ACC112 (cell line): Measurements from ENCODE around the gene TCF7L2.
A peak's percentile ranks its signal among the peaks of the same experiment; 100 is the strongest.

Experiments used
- H2AFZ ChIP-seq: fragments of 200-600 bp; sonication (generic); one replicate; pipeline ENCODE4 v1.6.0; 2017; ENCODE audit warnings: antibody characterized with exemption, low read length; ENCODE audit not compliant: unreplicated experiment
- H3K27ac ChIP-seq: fragments of 200-600 bp; sonication (generic); 2 replicates; pipeline ENCODE4 v1.5.1; 2014; ENCODE audit warnings: low read depth, mild to moderate bottlenecking, antibody characterized with exemption, low read length, moderate library complexity
- H3K27me3 ChIP-seq: fragments of 200-600 bp; sonication (generic); 2 replicates; pipeline ENCODE4 v1.6.1; 2014; ENCODE audit warnings: mild to moderate bottlenecking, antibody characterized with exemption, low read length, moderate library complexity, mixed read lengths; ENCODE audit not compliant: insufficient read depth
- H3K36me3 ChIP-seq: fragments of 200-600 bp; sonication (generic); 2 replicates; pipeline ENCODE4 v1.6.1; 2016; ENCODE audit warnings: mild to moderate bottlenecking, antibody characterized with exemption, low read length, moderate library complexity, mixed read lengths; ENCODE audit not compliant: insufficient read depth
- H3K4me1 ChIP-seq: fragments of 200-600 bp; sonication (generic); one replicate; pipeline ENCODE4 v1.6.1; 2016; ENCODE audit warnings: low read length, mixed read lengths; ENCODE audit not compliant: insufficient read depth, unreplicated experiment, control insufficient read depth
- H3K4me3 ChIP-seq: fragments of 200-600 bp; sonication (generic); 2 replicates; pipeline ENCODE4 v1.5.1; 2014; ENCODE audit warnings: mild to moderate bottlenecking, low read depth, low read length
- H3K79me2 ChIP-seq: fragments of 200-600 bp; sonication (generic); one replicate; pipeline ENCODE4 v1.6.0; 2016; ENCODE audit warnings: low read length; ENCODE audit not compliant: control insufficient read depth, unreplicated experiment, insufficient read depth

TCF7L2 gene

GRCh38 chr10:112946649-112947048 lies 3.4 kb upstream of the TCF7L2 start:
- Histone ChIP-seq H3K27me3 (no peaks in the 10 kb centered on the region), H3K79me2 (peaks cover 8% of the 10 kb centered on the region), H3K27ac (no peak overlapping the region), H3K4me3 (no peak overlapping the region), H3K4me1 (no peaks in the 10 kb centered on the region), H2AFZ (no peak overlapping the region), H3K36me3 (no peaks in the 10 kb centered on the region)

GRCh38 chr10:112948196-112948595 lies 1.9 kb upstream of the TCF7L2 start:
- Histone ChIP-seq H3K27me3 (no peaks in the 10 kb centered on the region), H3K4me3 (no peak overlapping the region), H3K4me1 (no peaks in the 10 kb centered on the region), H2AFZ (no peak overlapping the region), H3K79me2 (peaks cover 24% of the 10 kb centered on the region), H3K36me3 (no peaks in the 10 kb centered on the region), H3K27ac (no peak overlapping the region)

GRCh38 chr10:112949143-112949823 lies 764 bp upstream of the TCF7L2 start:
- Histone ChIP-seq H3K27me3 (no peaks in the 10 kb centered on the region), H3K4me1 (peaks cover 5% of the 10 kb centered on the region), H3K79me2 (peaks cover 35% of the 10 kb centered on the region), H3K27ac (peak overlapping the region; percentile 63), H2AFZ (peak overlapping the region; percentile 98), H3K36me3 (no peaks in the 10 kb centered on the region), H3K4me3 (peak overlapping the region; percentile 72)

GRCh38 chr10:112950714-112951358 lies 789 bp downstream of the TCF7L2 start:
- Histone ChIP-seq H3K4me3 (peak overlapping the region; percentile 84), H3K4me1 (peaks cover 12% of the 10 kb centered on the region), H3K27me3 (no peaks in the 10 kb centered on the region), H3K79me2 (peaks cover 50% of the 10 kb centered on the region), H2AFZ (peak overlapping the region; percentile 79), H3K36me3 (no peaks in the 10 kb centered on the region), H3K27ac (peak overlapping the region; percentile 78)

GRCh38 chr10:112951359-112952281 lies 1.6 kb downstream of the TCF7L2 start:
- H2AFZ ChIP-seq, result no peak overlapping the region

GRCh38 chr10:112952282-112953173 lies 2.5 kb downstream of the TCF7L2 start:
- Histone ChIP-seq H3K27ac (peak overlapping the region; percentile 78), H2AFZ (no peak overlapping the region), H3K4me1 (peaks cover 27% of the 10 kb centered on the region)

More at GRCh38 chr10:112951359-112952281, 1.6 kb downstream of the TCF7L2 start:
- Histone ChIP-seq H3K27ac (peak overlapping the region; percentile 78), H3K36me3 (no peaks in the 10 kb centered on the region), H3K27me3 (no peaks in the 10 kb centered on the region), H3K4me1 (peaks cover 18% of the 10 kb centered on the region), H3K79me2 (peaks cover 58% of the 10 kb centered on the region), H3K4me3 (peak overlapping the region; percentile 84)

GRCh38 chr10:112953174-112954159 lies 3.4 kb downstream of the TCF7L2 start:
- H3K36me3 ChIP-seq, result no peaks in the 10 kb centered on the region
- H3K4me3 ChIP-seq, result peak overlapping the region; percentile 84
- H3K27me3 ChIP-seq, result no peaks in the 10 kb centered on the region
- H3K27ac ChIP-seq, result peak overlapping the region; percentile 78
- peaks cover 35% of the 10 kb centered on the region for H3K4me1 ChIP-seq
- peaks cover 76% of the 10 kb centered on the region for H3K79me2 ChIP-seq
- peak overlapping the region; percentile 41 for H2AFZ ChIP-seq

More at GRCh38 chr10:112952282-112953173, 2.5 kb downstream of the TCF7L2 start:
- Histone ChIP-seq H3K79me2 (peaks cover 67% of the 10 kb centered on the region), H3K4me3 (peak overlapping the region; percentile 84), H3K27me3 (no peaks in the 10 kb centered on the region), H3K36me3 (no peaks in the 10 kb centered on the region)

- peak overlapping the region; percentile 84 for H3K4me3 ChIP-seq
- H2AFZ ChIP-seq, result no peak overlapping the region
- H3K4me1 ChIP-seq, result peaks cover 51% of the 10 kb centered on the region
- H3K27me3 ChIP-seq, result no peaks in the 10 kb centered on the region
- peak overlapping the region; percentile 78 for H3K27ac ChIP-seq
- peaks cover 93% of the 10 kb centered on the region for H3K79me2 ChIP-seq
- H3K36me3 ChIP-seq, result no peaks in the 10 kb centered on the region
Observed at GRCh38 chr10:112954974-112955581, 5.0 kb downstream of the TCF7L2 start.
